GM08714 (cell line): ENCODE measurements around the gene CCDC70.

Experiments
- H3K4me3 ChIP-seq: fragments of 200-500 bp; sonication (Bioruptor generic); 2 replicates; pipeline ENCODE4 v1.5.1; 2014; ENCODE audit warnings: mild to moderate bottlenecking, low read length, inconsistent platforms
- ZNF274 ChIP-seq: IDR thresholded peaks from 2 replicates; pipeline ENCODE4 v1.6.1; 2012; ENCODE audit warnings: mild to moderate bottlenecking, low read depth, low read length

Gene CCDC70

DNA sequence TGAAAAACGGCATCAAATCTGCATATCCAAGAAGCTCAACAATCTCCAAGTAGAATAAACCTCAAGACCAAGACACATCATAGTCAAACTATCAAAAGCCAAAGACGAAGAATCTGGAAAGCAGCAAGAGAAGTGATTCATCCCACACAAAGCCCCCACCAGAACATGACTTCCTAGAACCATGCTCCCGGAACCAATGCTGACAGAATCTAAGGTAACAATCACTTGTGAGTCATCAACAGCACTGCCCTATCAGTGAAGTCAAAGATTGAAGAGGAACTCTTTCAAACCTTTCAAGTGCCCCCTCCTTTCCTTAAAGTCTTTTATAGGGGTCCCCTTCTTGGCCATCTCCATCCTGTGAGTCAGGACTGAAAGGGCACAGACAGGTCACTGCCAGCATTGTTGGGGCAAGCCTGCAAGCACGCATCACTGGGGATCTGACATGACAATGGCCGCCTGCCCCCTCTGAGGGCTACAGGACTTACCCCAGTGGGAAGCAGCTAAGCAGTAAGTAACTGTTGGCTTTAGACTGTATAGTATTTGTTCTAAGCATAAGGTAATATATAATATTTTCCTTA is at the start of gene CCDC70:
CCDC70 (plus strand) TSS at position 247 of the 578 bp plus-strand sequence. CDS start 3,443 bp downstream, outside the sequence.
- TF ChIP-seq ZNF274: no peak
- no peak within 1 kb of the TSS for H3K4me3 ChIP-seq

DNA sequence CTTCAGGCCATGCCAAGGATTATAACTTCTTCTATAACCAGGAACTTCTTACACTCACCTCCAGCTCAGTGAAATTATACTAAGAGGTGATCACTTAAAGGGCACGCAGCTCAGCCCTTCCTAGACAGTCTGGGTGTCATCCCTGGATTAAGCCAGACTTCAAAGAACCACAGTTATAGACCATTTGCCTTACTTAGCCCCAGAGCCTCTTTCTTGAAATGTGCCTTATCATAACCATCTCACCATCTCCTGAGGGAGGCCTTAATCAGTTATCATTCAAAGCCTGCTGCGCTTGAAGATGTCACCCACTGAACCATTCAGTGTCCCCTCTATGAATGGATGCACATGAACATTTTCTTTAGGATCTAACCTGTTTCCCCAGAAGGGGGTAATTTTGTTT is 47.7 kb upstream of the CCDC70 start:
- no peak for TF ChIP-seq ZNF274
- no peak overlapping the region for H3K4me3 ChIP-seq

DNA sequence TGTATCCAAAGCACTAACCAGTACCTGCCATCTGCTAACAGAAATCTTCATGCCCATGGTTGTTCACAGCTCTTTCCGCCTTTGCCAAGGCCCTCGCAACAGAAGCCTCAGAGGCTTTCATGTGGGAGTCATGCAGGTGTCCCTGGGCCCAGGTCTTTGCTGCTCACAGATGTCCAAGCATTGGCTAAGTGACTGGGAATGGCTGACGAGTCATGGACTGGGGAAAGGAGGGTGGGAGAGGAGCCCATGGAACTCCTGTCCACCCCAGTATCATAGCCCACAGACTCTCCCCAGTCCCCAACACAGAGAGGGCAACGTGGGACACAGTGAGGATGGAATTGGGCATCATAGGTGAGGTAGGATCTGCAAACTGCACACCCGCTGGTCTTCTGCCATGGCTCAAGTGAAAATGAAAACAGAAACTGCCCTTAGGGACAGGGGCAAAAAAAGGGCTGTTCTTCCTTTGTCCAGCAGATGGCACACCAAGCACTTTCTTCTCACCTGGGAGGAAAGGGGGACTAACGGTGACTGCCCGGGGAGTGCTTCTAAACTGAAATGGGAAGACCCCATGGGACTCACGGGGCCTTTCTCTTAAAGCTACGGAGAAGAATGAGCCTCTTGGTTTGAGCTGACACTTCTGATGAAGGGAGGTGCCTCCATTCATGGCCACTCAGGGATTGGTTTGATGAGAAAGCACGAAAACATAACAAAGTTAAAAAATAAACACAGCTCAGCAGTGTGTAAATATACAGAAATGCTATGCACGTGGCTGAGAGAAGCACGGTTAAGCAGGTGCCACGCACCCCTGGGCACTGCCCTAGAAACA is 46.7 kb upstream of the CCDC70 start:
- TF ChIP-seq ZNF274: no peak
- H3K4me3 ChIP-seq: no peak overlapping the region

DNA sequence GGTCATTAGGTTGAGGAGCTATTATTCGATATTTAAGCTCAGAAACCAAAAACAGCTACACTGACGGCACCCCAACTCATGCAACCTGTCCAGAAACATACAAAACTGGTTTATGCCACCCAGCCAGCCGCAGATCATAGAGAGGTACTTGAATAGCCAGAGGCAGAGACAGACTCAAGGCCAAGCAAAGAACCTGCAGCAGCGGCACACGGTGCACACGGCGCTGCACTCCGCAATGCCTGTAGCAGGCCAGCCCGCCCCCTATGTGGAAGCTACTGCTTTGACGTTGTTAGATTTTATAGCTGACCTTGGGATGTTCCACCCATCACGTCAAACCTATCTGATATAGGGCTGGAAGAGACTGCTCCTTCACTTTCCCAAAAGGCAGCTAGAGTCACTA is 45.9 kb upstream of the CCDC70 start:
- TF ChIP-seq ZNF274: no peak
- no peak overlapping the region for H3K4me3 ChIP-seq

DNA sequence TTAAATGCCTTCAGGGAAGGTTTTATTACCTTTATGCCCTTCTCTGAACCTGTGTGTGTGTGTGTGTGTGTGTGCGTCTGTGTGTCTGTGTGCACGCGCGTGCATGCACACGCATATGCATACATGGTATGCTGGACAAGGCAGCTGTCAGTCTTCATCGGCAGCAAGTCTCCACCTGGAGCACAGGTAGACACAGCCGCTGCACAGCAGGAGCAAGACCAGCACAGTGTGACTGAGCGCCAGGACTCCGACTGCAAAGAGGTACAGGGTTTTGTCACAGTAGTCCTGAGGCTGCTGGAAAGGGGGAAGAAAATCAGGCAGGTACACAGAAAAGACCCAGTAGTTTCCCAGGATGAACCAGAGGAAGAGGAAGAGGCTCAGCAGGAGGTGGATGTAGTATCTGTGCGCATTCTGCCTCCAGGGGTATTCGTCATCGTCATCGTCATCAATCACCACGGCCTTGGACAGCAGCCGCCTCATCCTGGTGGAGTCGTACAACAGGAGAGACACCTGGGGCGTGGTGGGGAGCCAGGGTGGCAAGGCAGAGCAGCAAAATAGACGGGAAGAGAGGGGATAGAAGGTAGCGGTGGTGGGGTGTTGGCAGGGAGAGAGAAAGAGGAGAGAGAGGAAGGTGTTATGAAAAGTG is 45.0 kb upstream of the CCDC70 start:
- H3K4me3 ChIP-seq: no peak overlapping the region

DNA sequence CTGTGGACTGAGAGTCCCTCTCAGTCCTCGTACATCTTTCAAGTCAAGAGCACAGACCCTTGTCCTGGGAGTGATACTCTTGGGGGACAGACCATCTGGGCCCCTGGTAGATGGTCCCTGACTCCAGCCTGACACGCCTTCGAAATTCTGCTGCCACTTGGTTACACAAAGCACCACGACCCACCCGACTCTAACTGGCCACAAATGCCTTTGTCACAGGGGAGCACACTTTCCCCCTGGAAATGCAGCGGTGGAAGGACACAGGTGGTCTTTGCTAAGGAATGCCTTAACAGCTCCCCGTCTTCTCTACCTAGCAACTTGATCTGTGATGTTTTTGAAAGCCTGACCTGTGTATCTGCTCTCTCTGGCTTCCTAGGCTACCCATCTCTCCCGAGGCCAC is 44.1 kb upstream of the CCDC70 start:
- H3K4me3 ChIP-seq: no peak overlapping the region

More for the DNA sequence above, 45.0 kb upstream of the CCDC70 start:
- no peak for TF ChIP-seq ZNF274

DNA sequence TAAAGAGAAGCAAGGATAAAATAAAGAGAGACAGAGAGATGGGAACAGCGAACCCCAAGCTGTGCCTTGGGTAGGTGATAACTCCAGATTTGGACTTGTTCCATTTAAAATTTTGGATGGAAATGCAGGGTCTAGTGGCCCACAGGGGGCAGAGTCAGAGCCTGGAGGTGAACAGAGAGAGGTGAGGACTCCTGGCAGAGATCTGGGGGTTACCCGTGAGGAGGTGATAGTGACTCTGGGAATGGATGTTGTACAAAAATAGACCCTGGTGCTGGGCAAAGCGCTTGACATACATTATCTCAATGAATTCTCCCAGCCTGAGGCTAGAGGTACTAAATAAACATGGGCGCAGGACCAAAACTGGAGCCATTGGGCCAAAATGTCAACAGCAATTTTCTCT is 43.5 kb upstream of the CCDC70 start:
- H3K4me3 ChIP-seq: no peak overlapping the region
- TF ChIP-seq ZNF274: no peak

More for the DNA sequence above, 44.1 kb upstream of the CCDC70 start:
- TF ChIP-seq ZNF274: no peak

DNA sequence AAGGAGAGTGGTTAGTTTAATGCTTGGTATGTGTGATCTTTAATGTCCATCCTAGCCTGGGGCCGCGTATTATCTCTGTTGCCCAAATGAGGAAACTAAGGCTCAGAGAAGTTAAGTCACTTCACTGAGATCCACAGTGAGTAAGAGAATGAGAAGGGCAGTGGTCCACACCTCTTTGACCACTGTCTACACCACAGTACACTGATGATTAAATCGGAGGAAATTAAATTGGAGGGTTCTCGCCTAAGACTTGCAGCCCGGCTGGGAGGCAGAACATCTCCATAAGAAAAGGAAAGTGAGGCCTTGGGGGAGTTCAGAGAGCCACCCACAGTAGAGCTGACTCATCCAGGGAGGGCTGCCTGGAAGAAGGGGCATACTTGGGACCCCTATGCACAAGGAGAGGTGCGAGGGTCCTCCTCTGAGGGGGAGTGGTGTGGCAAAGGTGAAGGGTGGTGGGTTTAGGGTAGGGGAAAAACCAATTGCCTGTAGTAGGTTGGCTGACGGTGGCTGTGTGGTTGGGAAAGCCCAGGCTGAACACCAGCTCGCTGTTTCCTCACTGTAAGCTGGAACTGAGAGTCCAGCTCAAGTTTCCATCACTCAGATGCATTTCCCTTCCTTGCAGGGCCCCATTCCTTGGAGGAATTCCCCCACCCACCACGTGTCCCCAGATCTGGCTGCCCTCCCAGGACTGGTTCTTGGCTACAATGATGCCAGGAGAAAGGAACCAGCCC is 42.8 kb upstream of the CCDC70 start:
- no peak for TF ChIP-seq ZNF274

DNA sequence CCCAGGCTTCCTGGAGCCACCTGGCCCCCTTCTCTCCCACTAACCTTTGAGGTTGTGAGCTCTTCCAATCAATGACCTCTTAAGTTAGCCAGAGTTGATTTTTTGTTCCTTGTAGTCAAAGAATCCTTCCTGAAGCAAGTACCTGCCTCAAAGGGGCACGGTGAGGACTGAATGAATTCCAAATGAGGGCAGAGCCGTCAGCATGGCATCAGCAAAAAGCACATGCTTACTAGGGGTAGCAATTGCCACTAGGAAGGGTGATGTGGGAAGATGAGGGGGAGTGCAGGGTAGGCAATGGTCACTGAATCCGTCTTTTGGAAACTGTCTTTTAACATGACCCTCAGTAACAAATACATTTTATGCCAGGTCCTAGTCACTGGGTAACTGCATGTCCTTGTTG is 42.2 kb upstream of the CCDC70 start:
- TF ChIP-seq ZNF274: no peak
- H3K4me3 ChIP-seq: no peak overlapping the region

More for the DNA sequence above, 42.8 kb upstream of the CCDC70 start:
- no peak overlapping the region for H3K4me3 ChIP-seq

DNA sequence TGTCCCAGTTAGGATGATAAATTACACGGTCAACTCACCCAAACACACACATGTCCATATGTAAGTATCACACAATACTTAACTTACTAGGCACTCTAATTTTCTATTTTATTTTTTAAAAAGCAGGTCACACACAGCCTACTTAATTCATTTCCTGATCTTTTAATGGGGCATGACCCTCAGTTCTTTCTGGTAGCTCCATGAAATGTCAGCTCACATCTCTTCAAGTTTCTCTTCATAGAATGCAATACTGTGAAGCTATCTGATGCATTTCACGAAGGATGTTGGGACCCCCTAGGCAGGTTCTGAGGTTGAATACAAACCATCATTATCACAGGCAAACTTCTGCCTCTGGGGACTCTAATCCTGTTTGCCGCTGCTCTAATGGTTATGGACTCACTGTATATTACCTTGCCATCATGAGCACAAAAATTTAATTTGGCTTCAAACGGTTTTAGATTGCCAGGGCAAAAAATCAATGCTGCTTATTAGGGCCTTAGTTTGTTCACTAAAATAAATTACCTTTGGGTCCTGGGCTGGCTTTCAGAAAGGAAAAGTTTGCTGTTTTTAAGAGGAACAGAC is 41.7 kb upstream of the CCDC70 start:
- TF ChIP-seq ZNF274: no peak
- no peak overlapping the region for H3K4me3 ChIP-seq

DNA sequence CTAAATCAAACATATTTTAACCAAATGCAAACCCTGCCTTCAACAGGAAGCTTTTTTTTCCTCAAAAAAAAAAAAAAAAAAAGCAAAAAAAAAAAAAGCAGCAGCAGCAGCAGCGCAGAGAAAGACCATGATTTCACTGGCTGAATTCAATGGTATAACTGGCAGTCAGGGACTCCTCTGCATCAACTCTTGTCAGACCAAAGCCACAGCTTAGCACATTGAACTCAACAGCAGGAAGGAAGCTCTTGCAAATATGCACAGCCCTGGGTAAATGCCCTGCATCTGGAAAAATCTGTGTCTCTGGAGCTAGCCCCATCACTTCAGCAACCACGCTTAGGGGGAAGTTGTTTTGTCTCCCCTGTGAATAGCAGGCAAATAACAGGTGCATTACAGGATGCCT is 40.2 kb upstream of the CCDC70 start:
- H3K4me3 ChIP-seq: no peak overlapping the region

DNA sequence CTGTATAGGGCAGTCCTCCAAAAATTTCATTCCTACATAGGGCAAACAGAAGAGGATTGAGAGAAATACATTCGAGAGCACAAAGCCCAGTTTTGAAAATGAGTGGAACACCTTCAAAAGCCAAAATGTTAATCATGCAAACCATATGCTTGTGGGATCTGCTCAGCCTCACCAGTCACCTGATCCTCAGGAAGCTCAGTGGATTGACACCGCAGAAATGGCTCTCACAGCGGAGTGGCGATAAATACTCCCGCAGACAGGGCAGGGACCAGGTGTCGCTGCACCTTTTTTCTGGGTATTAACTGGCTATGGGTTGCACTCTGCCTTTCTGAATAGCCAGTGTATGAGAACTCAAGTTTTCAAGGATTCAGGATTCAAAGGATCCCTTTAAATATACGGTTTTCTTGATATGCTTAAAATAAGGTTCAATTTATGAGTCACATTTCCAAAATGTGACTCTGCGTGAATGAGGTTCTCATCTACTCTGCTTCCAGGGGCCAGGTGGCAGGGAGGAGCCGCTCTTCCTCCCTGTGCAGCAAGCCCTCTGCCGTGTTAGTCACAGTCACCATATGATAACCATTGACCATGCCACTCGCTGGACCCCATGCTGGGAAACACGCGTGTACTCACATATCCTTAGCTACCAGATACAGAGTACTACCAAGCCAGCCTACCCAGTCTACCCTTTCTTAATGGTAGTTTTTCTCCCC is 39.5 kb upstream of the CCDC70 start:
- no peak overlapping the region; the same call in 1 of the 2 replicates for H3K4me3 ChIP-seq
- no peak for TF ChIP-seq ZNF274

More for the DNA sequence above, 40.2 kb upstream of the CCDC70 start:
- no peak for TF ChIP-seq ZNF274

DNA sequence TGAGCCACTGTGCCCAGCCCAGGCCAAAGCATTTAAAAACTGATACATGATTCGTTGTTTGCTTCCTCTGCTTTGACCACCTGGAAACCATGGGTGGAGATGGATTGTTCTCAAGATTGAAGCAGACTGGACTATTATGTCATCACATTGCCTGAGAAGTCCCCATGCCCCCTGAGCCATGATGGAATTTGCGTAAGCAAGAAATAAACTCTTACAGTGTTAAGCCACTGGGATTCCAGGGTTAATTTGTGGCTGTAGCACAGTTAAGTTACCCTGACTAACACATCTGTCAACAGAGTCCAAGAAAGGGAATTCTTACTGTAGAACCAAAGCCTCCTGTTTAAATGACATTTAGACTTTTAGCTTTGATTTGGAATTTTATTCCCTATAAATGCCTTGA is 38.4 kb upstream of the CCDC70 start:
- no peak for TF ChIP-seq ZNF274
- no peak overlapping the region for H3K4me3 ChIP-seq
